K562 (cell line): ENCODE measurements around the gene SLITRK2. TPM values are rescaled to one million over a fixed set of nuclear protein-coding genes. Genes with fewer than 3 reads are reported as not detected.

ENCODE experiments used
- ATAC-seq: fragments of 200-7000 bp; cut with Tn5 transposase; 3 replicates; pipeline ENCODE4 v1.9.1; 2020; ENCODE audit warnings: moderate library complexity
- BruUV-seq: library from RNA; stranded (reverse); fragments of 400-500 nt; replicated peaks from 2 replicates; lab custom pipeline; 2021; lab: Mats Ljungman, UMichigan
- CTCF ChIA-PET: fragments of 300-600 bp; formaldehyde crosslinking; extraction: SDS; loops from one replicate; lab custom pipeline; 2021; ENCODE audit warnings: low intra/inter-chr PET ratio; lab: Yijun Ruan, JAX
- POLR2A ChIA-PET: fragments of 300-600, 350-650 bp; sonication (Branson Sonifier 250); formaldehyde crosslinking; extraction: SDS; loops from one replicate; lab custom pipeline; 2021; ENCODE audit warnings: antibody characterized with exemption, inconsistent platforms; lab: Yijun Ruan, JAX
- DNase-seq, 4 experiments: peaks; one replicate each; pipeline versions ENCODE4 v3.0.0 to v3.0.0-alpha.2; 2011 to 2018; ENCODE audit warnings: low spot score in 3 of 4, mixed read lengths in 3 of 4; ENCODE audit errors: extremely low read depth in 1 of 4
- FAIRE-seq: peaks from 2 replicates; lab custom pipeline; 2011; peaks lifted over from hg19 to GRCh38; lab: Jason Lieb, UNC
- H2AFZ ChIP-seq: 2 replicates; pipeline ENCODE4 v1.6.0; 2011; ENCODE audit warnings: low read depth, low read length, control low read depth, inconsistent platforms
- H3K27ac ChIP-seq: fragments of 200-600 bp; 3 replicates; pipeline ENCODE4 v1.8.0; 2011; ENCODE audit warnings: low read depth, mild to moderate bottlenecking, control low read depth, inconsistent platforms, low read length, moderate library complexity, mixed read lengths; ENCODE audit errors: extremely low read depth
- H3K27me3 ChIP-seq, 2 experiments: fragments of 300-600 bp in 1 of 2; 2 replicates in 1 of 2; 3 replicates in 1 of 2; pipeline versions ENCODE4 v1.6.0 to v1.8.0; 2011; ENCODE audit warnings: inconsistent platforms in 2 of 2, low read length in 2 of 2, mild to moderate bottlenecking in 1 of 2, mixed read lengths in 1 of 2, moderate library complexity in 1 of 2; ENCODE audit not compliant: control insufficient read depth in 2 of 2, insufficient read depth in 2 of 2
- H3K36me3 ChIP-seq: fragments of 300-600 bp; 3 replicates; pipeline ENCODE4 v1.8.0; 2011; ENCODE audit warnings: mild to moderate bottlenecking, low read length, inconsistent platforms; ENCODE audit not compliant: control insufficient read depth, insufficient read depth
- H3K4me1 ChIP-seq, 2 experiments: fragments of 200-600 bp in 1 of 2; replicated peaks in 1 of 2; 2 replicates in 1 of 2; 3 replicates in 1 of 2; pipeline versions ENCODE4 v1.5.1 to v1.8.0; 2011; ENCODE audit warnings: inconsistent platforms in 2 of 2, low read length in 2 of 2, mild to moderate bottlenecking in 1 of 2, mixed read lengths in 1 of 2, moderate library complexity in 1 of 2; ENCODE audit not compliant: control insufficient read depth in 2 of 2, insufficient read depth in 2 of 2
- H3K4me2 ChIP-seq: 2 replicates; pipeline ENCODE4 v1.6.1; 2011; ENCODE audit warnings: low read length, control low read depth, inconsistent platforms, mixed read lengths; ENCODE audit not compliant: insufficient read depth
- H3K4me3 ChIP-seq: fragments of 200-600 bp; sonication (generic), shearing (Covaris generic); 2 replicates; pipeline ENCODE4 v1.5.1; 2016; ENCODE audit warnings: control low read depth, inconsistent platforms
- H3K79me2 ChIP-seq: fragments of 200-600 bp; 3 replicates; pipeline ENCODE4 v1.8.0; 2011; ENCODE audit warnings: low read length, inconsistent platforms; ENCODE audit not compliant: control insufficient read depth, insufficient read depth
- H3K9ac ChIP-seq, 2 experiments: 2 replicates each; pipeline versions ENCODE4 v1.6.0 to v1.6.1; 2011; ENCODE audit warnings: low read depth in 2 of 2, low read length in 2 of 2, control low read depth in 1 of 2, inconsistent platforms in 1 of 2, mild to moderate bottlenecking in 1 of 2, mixed read lengths in 1 of 2; ENCODE audit not compliant: insufficient read depth in 1 of 2
- H3K9me1 ChIP-seq: one replicate; pipeline ENCODE4 v1.6.0; 2011; ENCODE audit warnings: inconsistent platforms, mild to moderate bottlenecking, low read length, moderate library complexity; ENCODE audit not compliant: control insufficient read depth, insufficient read depth
- H3K9me3 ChIP-seq: replicated peaks from 2 replicates; pipeline ENCODE4 v1.5.1; 2011; ENCODE audit warnings: low read depth, low read length, inconsistent platforms; ENCODE audit not compliant: control insufficient read depth, insufficient read depth
- H4K20me1 ChIP-seq: replicated peaks from 2 replicates; pipeline ENCODE4 v1.6.1; 2011; ENCODE audit warnings: low read length, inconsistent platforms, mixed read lengths; ENCODE audit not compliant: control insufficient read depth, insufficient read depth
- DEAF1 ChIP-seq: fragments of 450-650 bp; formaldehyde crosslinking; IDR thresholded peaks from 2 replicates; pipeline ENCODE4 v1.4.0; 2020; ENCODE audit warnings: mild to moderate bottlenecking, moderate library complexity
- HMG20A ChIP-seq: fragments of 450-650 bp; formaldehyde crosslinking; conservative IDR thresholded peaks from 2 replicates; pipeline ENCODE4 v1.4.0; 2020; ENCODE audit warnings: mild to moderate bottlenecking, mixed read lengths
- HNRNPUL1 ChIP-seq: fragments of 200-400 bp; formaldehyde crosslinking; IDR thresholded peaks from 2 replicates; pipeline ENCODE4 v1.6.1; 2017; ENCODE audit warnings: low read length
- NR4A1 ChIP-seq, 2 experiments: fragments of 250-450 bp in 1 of 2; fragments of 450-650 bp in 1 of 2; sonication (Bioruptor Pico) in 1 of 2; IDR thresholded peaks; 2 replicates each; pipeline versions ENCODE4 v1.4.0 to v1.6.1; 2016 to 2020; ENCODE audit warnings: mild to moderate bottlenecking in 2 of 2, missing compliant biosample characterization in 1 of 2, missing genetic modification characterization in 1 of 2, moderate library complexity in 1 of 2
- SLC30A9 ChIP-seq: fragments of 250-450 bp; sonication (Bioruptor Pico); IDR thresholded peaks from 2 replicates; pipeline ENCODE4 v1.8.0; 2022; ENCODE audit warnings: mild to moderate bottlenecking, moderate library complexity
- ZNF436 ChIP-seq: fragments of 250-450, 450-650 bp; sonication (Bioruptor Pico); formaldehyde crosslinking; IDR thresholded peaks from 2 replicates; pipeline ENCODE4 v1.7.0; 2020; ENCODE audit warnings: mild to moderate bottlenecking
- ZNF780A ChIP-seq: fragments of 250-450 bp; sonication (Bioruptor Pico); IDR thresholded peaks from 2 replicates; pipeline ENCODE4 v1.5.0; 2021; ENCODE audit warnings: mild to moderate bottlenecking
- WGBS: fragments of 100-300 bp; shearing (Covaris generic); methylation state at CpG from one replicate; pipeline ENCODE4 v1.1.6; 2016; ENCODE audit warnings: low coverage, mixed read lengths; ENCODE audit not compliant: insufficient coverage; ENCODE audit errors: missing lambda C conversion rate; 5-methylcytosine and 5-hydroxymethylcytosine counted together
- in situ Hi-C: fragments of 300-500 bp; cut with MboI; formaldehyde crosslinking; loops from 4 replicates; pipeline ENCODE4 v1.15.0; 2018; ENCODE audit warnings: inconsistent platforms, mixed read lengths
- intact Hi-C: fragments of 100-400 bp; cut with micrococcal nuclease; formaldehyde crosslinking; loops from 2 replicates; pipeline ENCODE4 v1.14.2; 2022
- polyA plus RNA-seq, 8 experiments: library from polyadenylated mRNA; depleted of rRNA in 4 of 8; stranded (reverse) in 5 of 8; unstranded in 3 of 8; fragments of >200 nt; fragmentation: Nextera tagmentation in 2 of 8; fragmentation: Illumina TruSeq in 1 of 8; extraction: Ambion mirVana in 2 of 8; extraction: Trizol in 1 of 8; gene quantifications; 2 replicates each; pipeline versions ENCODE4 v1.2.1 to v1.2.3, GENCODE V29; 2011 to 2014; ENCODE audit warnings: inconsistent platforms in 1 of 8, missing spikeins in 1 of 8
- total RNA-seq, 7 experiments: library from RNA; depleted of rRNA in 6 of 7; stranded (reverse); fragments of >200 nt in 6 of 7; fragmentation: Illumina TruSeq in 2 of 7; extraction: Trizol in 2 of 7; gene quantifications; 2 replicates each; pipeline versions ENCODE4 v1.2.1 to v1.2.3, GENCODE V29; 2011 to 2021; ENCODE audit warnings: low replicate concordance in 1 of 7
- TF ChIP-seq, protein P1 (sequence below), 3 experiments: IDR thresholded peaks in 2 of 3; conservative IDR thresholded peaks in 1 of 3; 2 replicates each; pipeline ENCODE4 v1.5.1; 2011 to 2012; ENCODE audit warnings: low read length in 3 of 3, mild to moderate bottlenecking in 3 of 3, control low read depth in 2 of 3, improper control_type of control experiment in 1 of 3, inconsistent platforms in 1 of 3, low read depth in 1 of 3, mixed read lengths in 1 of 3, moderate library complexity in 1 of 3; ENCODE audit not compliant: insufficient read depth in 2 of 3
- TF ChIP-seq, protein P2 (sequence below): sonication (generic); formaldehyde crosslinking; IDR thresholded peaks from 2 replicates; pipeline ENCODE4 v1.8.0; 2022; ENCODE audit warnings: mild to moderate bottlenecking, missing genetic modification reagents
- TF ChIP-seq, protein P3 (sequence below), 2 experiments: IDR thresholded peaks; 2 replicates each; pipeline ENCODE4 v1.6.1; 2012; ENCODE audit warnings: improper control_type of control experiment in 2 of 2, low read depth in 2 of 2, low read length in 2 of 2, borderline replicate concordance in 1 of 2

SLITRK2 gene
- total and polyA plus RNA-seq, 9 of the 15 experiments (the other 6 are each of a cell fraction or from before 2014, with no cell fraction given) = not detected

- TF ChIP-seq, protein P1, sequence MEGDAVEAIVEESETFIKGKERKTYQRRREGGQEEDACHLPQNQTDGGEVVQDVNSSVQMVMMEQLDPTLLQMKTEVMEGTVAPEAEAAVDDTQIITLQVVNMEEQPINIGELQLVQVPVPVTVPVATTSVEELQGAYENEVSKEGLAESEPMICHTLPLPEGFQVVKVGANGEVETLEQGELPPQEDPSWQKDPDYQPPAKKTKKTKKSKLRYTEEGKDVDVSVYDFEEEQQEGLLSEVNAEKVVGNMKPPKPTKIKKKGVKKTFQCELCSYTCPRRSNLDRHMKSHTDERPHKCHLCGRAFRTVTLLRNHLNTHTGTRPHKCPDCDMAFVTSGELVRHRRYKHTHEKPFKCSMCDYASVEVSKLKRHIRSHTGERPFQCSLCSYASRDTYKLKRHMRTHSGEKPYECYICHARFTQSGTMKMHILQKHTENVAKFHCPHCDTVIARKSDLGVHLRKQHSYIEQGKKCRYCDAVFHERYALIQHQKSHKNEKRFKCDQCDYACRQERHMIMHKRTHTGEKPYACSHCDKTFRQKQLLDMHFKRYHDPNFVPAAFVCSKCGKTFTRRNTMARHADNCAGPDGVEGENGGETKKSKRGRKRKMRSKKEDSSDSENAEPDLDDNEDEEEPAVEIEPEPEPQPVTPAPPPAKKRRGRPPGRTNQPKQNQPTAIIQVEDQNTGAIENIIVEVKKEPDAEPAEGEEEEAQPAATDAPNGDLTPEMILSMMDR (IDR thresholded peaks at IDR 0.05 in 2 of 3, conservative IDR thresholded peaks at IDR 0.05 in 1 of 3; ENCODE audit: insufficient read depth in 2 of 3, low read depth in 1 of 3, low read length in 3 of 3) = no peak
- TF ChIP-seq ZNF436 (CRISPR knock-in tag) = no peak
- TF ChIP-seq HNRNPUL1 = no peak
- TF ChIP-seq DEAF1 (CRISPR knock-in tag) = no peak
Measured at GRCh38 chrX:145773006-145773405, 44.6 kb upstream of the SLITRK2 start (continued).

GRCh38 chrX:145792281-145792680, 25.3 kb upstream of the SLITRK2 start:
- H4K20me1 ChIP-seq = no peaks in the 10 kb centered on the region
- H2AFZ ChIP-seq = no peak overlapping the region
- no peaks in the 10 kb centered on the region for H3K4me1 ChIP-seq
- ChIA-PET POLR2A (no interaction called here), CTCF (no interaction called here)
- H3K27me3 ChIP-seq = no peaks in the 10 kb centered on the region
- H3K9me1 ChIP-seq = no peaks in the 10 kb centered on the region
- BruUV-seq = no TSS peak
- no peak for ATAC-seq
- H3K9me3 ChIP-seq = no peaks in the 10 kb centered on the region
- no peaks in the 10 kb centered on the region for H3K79me2 ChIP-seq
- no peak overlapping the region for H3K4me2 ChIP-seq
- H3K36me3 ChIP-seq = no peaks in the 10 kb centered on the region
- DNase-seq = no peak
- H3K4me3 ChIP-seq = no peak overlapping the region
- 0% methylated on average over 1 of the region's 1 CpG for WGBS
- no peak for FAIRE-seq
- intact Hi-C loops (no loop called here), in situ Hi-C loops (no loop called here)
- no peak overlapping the region for H3K9ac ChIP-seq
- no peak overlapping the region for H3K27ac ChIP-seq
- TF ChIP-seq, protein P2, sequence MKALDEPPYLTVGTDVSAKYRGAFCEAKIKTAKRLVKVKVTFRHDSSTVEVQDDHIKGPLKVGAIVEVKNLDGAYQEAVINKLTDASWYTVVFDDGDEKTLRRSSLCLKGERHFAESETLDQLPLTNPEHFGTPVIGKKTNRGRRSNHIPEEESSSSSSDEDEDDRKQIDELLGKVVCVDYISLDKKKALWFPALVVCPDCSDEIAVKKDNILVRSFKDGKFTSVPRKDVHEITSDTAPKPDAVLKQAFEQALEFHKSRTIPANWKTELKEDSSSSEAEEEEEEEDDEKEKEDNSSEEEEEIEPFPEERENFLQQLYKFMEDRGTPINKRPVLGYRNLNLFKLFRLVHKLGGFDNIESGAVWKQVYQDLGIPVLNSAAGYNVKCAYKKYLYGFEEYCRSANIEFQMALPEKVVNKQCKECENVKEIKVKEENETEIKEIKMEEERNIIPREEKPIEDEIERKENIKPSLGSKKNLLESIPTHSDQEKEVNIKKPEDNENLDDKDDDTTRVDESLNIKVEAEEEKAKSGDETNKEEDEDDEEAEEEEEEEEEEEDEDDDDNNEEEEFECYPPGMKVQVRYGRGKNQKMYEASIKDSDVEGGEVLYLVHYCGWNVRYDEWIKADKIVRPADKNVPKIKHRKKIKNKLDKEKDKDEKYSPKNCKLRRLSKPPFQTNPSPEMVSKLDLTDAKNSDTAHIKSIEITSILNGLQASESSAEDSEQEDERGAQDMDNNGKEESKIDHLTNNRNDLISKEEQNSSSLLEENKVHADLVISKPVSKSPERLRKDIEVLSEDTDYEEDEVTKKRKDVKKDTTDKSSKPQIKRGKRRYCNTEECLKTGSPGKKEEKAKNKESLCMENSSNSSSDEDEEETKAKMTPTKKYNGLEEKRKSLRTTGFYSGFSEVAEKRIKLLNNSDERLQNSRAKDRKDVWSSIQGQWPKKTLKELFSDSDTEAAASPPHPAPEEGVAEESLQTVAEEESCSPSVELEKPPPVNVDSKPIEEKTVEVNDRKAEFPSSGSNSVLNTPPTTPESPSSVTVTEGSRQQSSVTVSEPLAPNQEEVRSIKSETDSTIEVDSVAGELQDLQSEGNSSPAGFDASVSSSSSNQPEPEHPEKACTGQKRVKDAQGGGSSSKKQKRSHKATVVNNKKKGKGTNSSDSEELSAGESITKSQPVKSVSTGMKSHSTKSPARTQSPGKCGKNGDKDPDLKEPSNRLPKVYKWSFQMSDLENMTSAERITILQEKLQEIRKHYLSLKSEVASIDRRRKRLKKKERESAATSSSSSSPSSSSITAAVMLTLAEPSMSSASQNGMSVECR (CRISPR knock-in tag) = no peak
- TF ChIP-seq, protein P3, sequence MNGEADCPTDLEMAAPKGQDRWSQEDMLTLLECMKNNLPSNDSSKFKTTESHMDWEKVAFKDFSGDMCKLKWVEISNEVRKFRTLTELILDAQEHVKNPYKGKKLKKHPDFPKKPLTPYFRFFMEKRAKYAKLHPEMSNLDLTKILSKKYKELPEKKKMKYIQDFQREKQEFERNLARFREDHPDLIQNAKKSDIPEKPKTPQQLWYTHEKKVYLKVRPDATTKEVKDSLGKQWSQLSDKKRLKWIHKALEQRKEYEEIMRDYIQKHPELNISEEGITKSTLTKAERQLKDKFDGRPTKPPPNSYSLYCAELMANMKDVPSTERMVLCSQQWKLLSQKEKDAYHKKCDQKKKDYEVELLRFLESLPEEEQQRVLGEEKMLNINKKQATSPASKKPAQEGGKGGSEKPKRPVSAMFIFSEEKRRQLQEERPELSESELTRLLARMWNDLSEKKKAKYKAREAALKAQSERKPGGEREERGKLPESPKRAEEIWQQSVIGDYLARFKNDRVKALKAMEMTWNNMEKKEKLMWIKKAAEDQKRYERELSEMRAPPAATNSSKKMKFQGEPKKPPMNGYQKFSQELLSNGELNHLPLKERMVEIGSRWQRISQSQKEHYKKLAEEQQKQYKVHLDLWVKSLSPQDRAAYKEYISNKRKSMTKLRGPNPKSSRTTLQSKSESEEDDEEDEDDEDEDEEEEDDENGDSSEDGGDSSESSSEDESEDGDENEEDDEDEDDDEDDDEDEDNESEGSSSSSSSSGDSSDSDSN (IDR thresholded peaks at IDR 0.05; ENCODE audit: borderline replicate concordance in 1 of 2, low read depth in 2 of 2, low read length in 2 of 2) = no peak
- TF ChIP-seq SLC30A9 (CRISPR knock-in tag) (no peak), NR4A1 (CRISPR knock-in tag; IDR thresholded peaks at IDR 0.05) (no peak), NR4A1 (tag; IDR thresholded peaks at IDR 0.05) (no peak), HMG20A (CRISPR knock-in tag) (no peak), ZNF780A (CRISPR knock-in tag) (no peak)
